ENCODE data around the gene USP25. TPM values are rescaled to one million over a fixed set of nuclear protein-coding genes. Genes with fewer than 3 reads are reported as not detected.

USP25 gene
- total RNA-seq, 1 experiment from 2014 or later: 35.1 TPM

DNA sequence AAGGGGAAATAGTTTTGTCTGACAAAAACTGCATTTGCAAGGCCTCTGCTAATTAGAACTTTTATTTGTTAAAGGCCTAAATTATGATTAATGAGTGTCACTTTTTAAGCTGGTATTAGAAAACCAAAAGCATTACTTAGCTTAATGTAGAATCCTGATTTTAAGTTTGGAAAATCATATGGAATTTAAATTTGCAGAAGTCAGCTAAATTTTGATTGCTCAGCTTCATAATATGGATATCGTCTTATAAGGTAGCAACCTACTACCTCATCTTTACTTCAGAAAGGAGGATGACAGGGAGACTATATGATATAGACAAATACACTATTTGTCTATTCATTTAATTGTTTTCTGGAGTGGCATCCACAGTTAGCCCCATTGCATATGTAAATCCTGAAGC lies 114.0 kb downstream of the USP25 start:
- Histone ChIP-seq H2AFZ (ENCODE audit: low read length) (no peak overlapping the region), H2BK5ac (ENCODE audit: insufficient read length, low read length) (no peak overlapping the region)
- no CpG with 5 or more reads among the region's 1 CpG for WGBS (ENCODE audit: extremely low coverage, insufficient read length, low lambda C conversion rate)

More for the DNA sequence above, 114.0 kb downstream of the USP25 start:
- Histone ChIP-seq H2BK15ac (ENCODE audit: low read depth, low read length) (no peak overlapping the region), H2AK5ac (ENCODE audit: insufficient read length, low read length) (no peak overlapping the region), H4K5ac (ENCODE audit: insufficient read length, low read depth, low read length) (no peak overlapping the region), H3K4me2 (ENCODE audit: insufficient read depth, insufficient read length, low read length) (no peak overlapping the region), H3K4me1 (ENCODE audit: insufficient read depth, low read length) (no peaks in the 10 kb centered on the region), H2BK120ac (ENCODE audit: low read depth, low read length, poor library complexity, severe bottlenecking) (no peak overlapping the region), H2BK20ac (ENCODE audit: low read depth, low read length, poor library complexity, severe bottlenecking) (no peak overlapping the region), H3K4ac (ENCODE audit: low read depth, low read length) (no peak overlapping the region), H3K18ac (ENCODE audit: insufficient read length, low read depth, low read length) (no peak overlapping the region), H3K79me2 (ENCODE audit: insufficient read depth, low read length) (no peaks in the 10 kb centered on the region), H4K20me1 (ENCODE audit: control insufficient read depth, insufficient read depth, insufficient read length) (no peaks in the 10 kb centered on the region), H3K14ac (ENCODE audit: insufficient read depth, low read length) (no peak overlapping the region), H3K79me1 (ENCODE audit: insufficient read depth, low read depth, low read length, poor library complexity, severe bottlenecking) (no peaks in the 10 kb centered on the region), H4K91ac (ENCODE audit: insufficient read length, low read depth, low read length) (no peak overlapping the region), H3K27me3 (ENCODE audit: insufficient read depth, low read length) (no peaks in the 10 kb centered on the region), H3K9ac (ENCODE audit: extremely low read depth, insufficient read length, low read length) (no peak overlapping the region), H2BK12ac (ENCODE audit: insufficient read length, low read depth, low read length) (no peak overlapping the region), H3K27ac (ENCODE audit: insufficient read length, low read depth, low read length) (no peak overlapping the region), H3K23me2 (ENCODE audit: insufficient read length, low read depth, low read length, poor library complexity, severe bottlenecking) (no peaks in the 10 kb centered on the region), H3K9me3 (ENCODE audit: control insufficient read depth, low read depth, low read length) (no peaks in the 10 kb centered on the region), H3K23ac (ENCODE audit: insufficient read length, low read depth, low read length) (no peak overlapping the region), H3T11ph (ENCODE audit: low read length) (no peak overlapping the region), H3K56ac (ENCODE audit: insufficient read length, low read depth, low read length) (no peak overlapping the region), H4K8ac (replicated peaks; ENCODE audit: insufficient read length, low read depth, low read length) (no peak overlapping the region)
- Mint-ChIP-seq H3K27ac (peak overlapping the region in 2 of 3 experiments; percentile 41 to 74; a peak in 1 of 7 replicates), H3K9me3 (no peaks in the 10 kb centered on the region), H3K36me3 (ENCODE audit: insufficient read depth in 1 of 3, low read depth in 3 of 3) (peaks cover 0 to 12% (median 0%) of the 10 kb centered on the region in 3 experiments; a peak in 2 of 7 replicates), H3K27me3 (ENCODE audit: low read depth) (no peaks in the 10 kb centered on the region), H3K4me1 (peaks cover 0 to 2% of the 10 kb centered on the region in 2 experiments; a peak in 1 of 4 replicates), H3K4me3 (no peak overlapping the region)
- TF ChIP-seq, protein P1, sequence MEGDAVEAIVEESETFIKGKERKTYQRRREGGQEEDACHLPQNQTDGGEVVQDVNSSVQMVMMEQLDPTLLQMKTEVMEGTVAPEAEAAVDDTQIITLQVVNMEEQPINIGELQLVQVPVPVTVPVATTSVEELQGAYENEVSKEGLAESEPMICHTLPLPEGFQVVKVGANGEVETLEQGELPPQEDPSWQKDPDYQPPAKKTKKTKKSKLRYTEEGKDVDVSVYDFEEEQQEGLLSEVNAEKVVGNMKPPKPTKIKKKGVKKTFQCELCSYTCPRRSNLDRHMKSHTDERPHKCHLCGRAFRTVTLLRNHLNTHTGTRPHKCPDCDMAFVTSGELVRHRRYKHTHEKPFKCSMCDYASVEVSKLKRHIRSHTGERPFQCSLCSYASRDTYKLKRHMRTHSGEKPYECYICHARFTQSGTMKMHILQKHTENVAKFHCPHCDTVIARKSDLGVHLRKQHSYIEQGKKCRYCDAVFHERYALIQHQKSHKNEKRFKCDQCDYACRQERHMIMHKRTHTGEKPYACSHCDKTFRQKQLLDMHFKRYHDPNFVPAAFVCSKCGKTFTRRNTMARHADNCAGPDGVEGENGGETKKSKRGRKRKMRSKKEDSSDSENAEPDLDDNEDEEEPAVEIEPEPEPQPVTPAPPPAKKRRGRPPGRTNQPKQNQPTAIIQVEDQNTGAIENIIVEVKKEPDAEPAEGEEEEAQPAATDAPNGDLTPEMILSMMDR (conservative IDR thresholded peaks at IDR 0.05): no peak
- DNase-seq: no peak
